Fibroblast of lung (primary cell): ENCODE results near the gene NRROS. TPM values are rescaled to one million over a fixed set of nuclear protein-coding genes. Genes with fewer than 3 reads are reported as not detected.

Experiments used
- DNase-seq, 2 donors: peaks; one replicate each; pipeline versions ENCODE4 v3.0.0 to v3.0.0-alpha.2; 2010; ENCODE audit warnings: low read depth in 2 of 2
- H2AFZ ChIP-seq: 2 replicates; pipeline ENCODE4 v1.5.1; 2012; ENCODE audit warnings: low read length, control low read depth, inconsistent platforms
- H3K27ac ChIP-seq: 2 replicates; pipeline ENCODE4 v1.5.1; 2011; ENCODE audit warnings: low read length, control low read depth; ENCODE audit not compliant: insufficient read depth
- H3K27me3 ChIP-seq: 2 replicates; pipeline ENCODE4 v1.5.1; 2011; ENCODE audit warnings: mild to moderate bottlenecking, low read length; ENCODE audit not compliant: control insufficient read depth, insufficient read depth
- H3K36me3 ChIP-seq: 2 replicates; pipeline ENCODE4 v1.5.1; 2011; ENCODE audit warnings: low read length; ENCODE audit not compliant: control insufficient read depth, insufficient read depth
- H3K4me1 ChIP-seq: 2 replicates; pipeline ENCODE4 v1.5.1; 2011; ENCODE audit warnings: low read length; ENCODE audit not compliant: control insufficient read depth, insufficient read depth; ENCODE audit errors: extremely low read depth
- H3K4me2 ChIP-seq: 2 replicates; pipeline ENCODE4 v1.5.1; 2011; ENCODE audit warnings: low read length, control low read depth; ENCODE audit not compliant: insufficient read depth; ENCODE audit errors: extremely low read depth
- H3K4me3 ChIP-seq, 4 experiments: fragments of 200-600 bp in 1 of 4; sonication (generic) in 1 of 4; replicated peaks in 1 of 4; 2 replicates each; pipeline ENCODE4 v1.5.1; 2011 to 2016; ENCODE audit warnings: low read length in 4 of 4, low read depth in 3 of 4, mild to moderate bottlenecking in 3 of 4, control low read depth in 2 of 4, inconsistent platforms in 1 of 4, mixed read lengths in 1 of 4; ENCODE audit not compliant: insufficient read depth in 1 of 4; ENCODE audit errors: control extremely low read depth in 1 of 4
- H3K79me2 ChIP-seq: 2 replicates; pipeline ENCODE4 v1.5.1; 2012; ENCODE audit warnings: mild to moderate bottlenecking, low read length, inconsistent platforms; ENCODE audit not compliant: control insufficient read depth, insufficient read depth
- H3K9ac ChIP-seq: 2 replicates; pipeline ENCODE4 v1.5.1; 2011; ENCODE audit warnings: mild to moderate bottlenecking, low read length, control low read depth; ENCODE audit not compliant: insufficient read depth
- H3K9me3 ChIP-seq: 2 replicates; pipeline ENCODE4 v1.5.1; 2012; ENCODE audit warnings: low read depth, low read length; ENCODE audit not compliant: control insufficient read depth, insufficient read depth
- H4K20me1 ChIP-seq: 2 replicates; pipeline ENCODE4 v1.5.1; 2011; ENCODE audit warnings: low read length; ENCODE audit not compliant: control insufficient read depth, insufficient read depth; ENCODE audit errors: extremely low read depth
- CTCF ChIP-seq, 2 donors: IDR thresholded peaks in 1 of 2; conservative IDR thresholded peaks in 1 of 2; 1 replicate in 1 of 2; 2 replicates in 1 of 2; pipeline ENCODE4 v1.5.1; 2011 to 2012; ENCODE audit warnings: low read length in 2 of 2, control low read depth in 1 of 2, inconsistent platforms in 1 of 2, low read depth in 1 of 2, mild to moderate bottlenecking in 1 of 2
- EZH2 ChIP-seq: IDR thresholded peaks from 2 replicates; pipeline ENCODE4 v1.5.1; 2012; ENCODE audit warnings: low read length, control low read depth, mild to moderate bottlenecking; ENCODE audit errors: missing control alignments
- polyA plus RNA-seq, 2 donors: library from polyadenylated mRNA; depleted of rRNA in 1 of 2; stranded (reverse) in 1 of 2; unstranded in 1 of 2; fragments of >200 nt; gene quantifications; 2 replicates each; pipeline ENCODE4 v1.2.1, GENCODE V29; 2011 to 2012; ENCODE audit warnings: missing spikeins in 1 of 2
- total RNA-seq: library from RNA; depleted of rRNA; stranded (reverse); fragments of >200 nt; gene quantifications from 2 replicates; pipeline ENCODE4 v1.2.1, GENCODE V29; 2014

NRROS gene
- total and polyA plus RNA-seq, 2 donors (not counting 1 experiment from before 2014, with no cell fraction given), result 0.08 to 0.33 TPM

GRCh38 chr3:196603683-196604082 lies 35.8 kb upstream of the NRROS start:
- H3K36me3 ChIP-seq, result no peaks in the 10 kb centered on the region
- H4K20me1 ChIP-seq, result no peaks in the 10 kb centered on the region
- peaks cover 4% of the 10 kb centered on the region for H3K27me3 ChIP-seq
- no peak overlapping the region for H3K4me3 ChIP-seq
- no peak overlapping the region for H2AFZ ChIP-seq
- H3K79me2 ChIP-seq, result no peaks in the 10 kb centered on the region
- no peak overlapping the region for H3K27ac ChIP-seq
- no peaks in the 10 kb centered on the region for H3K4me1 ChIP-seq
- DNase-seq, result no peak
- no peak overlapping the region for H3K9ac ChIP-seq
- H3K4me2 ChIP-seq, result no peak overlapping the region
- TF ChIP-seq CTCF (conservative IDR thresholded peaks at IDR 0.05 in 1 of 2, IDR thresholded peaks at IDR 0.05 in 1 of 2; ENCODE audit: low read depth in 1 of 2, low read length in 2 of 2) (no peak), EZH2 (no peak)
- no peaks in the 10 kb centered on the region for H3K9me3 ChIP-seq

GRCh38 chr3:196604548-196604947 lies 34.9 kb upstream of the NRROS start:
- Histone ChIP-seq H4K20me1 (no peaks in the 10 kb centered on the region), H3K27me3 (peaks cover 4% of the 10 kb centered on the region)
- no peak for DNase-seq

GRCh38 chr3:196608693-196609092 lies 30.8 kb upstream of the NRROS start:
- Histone ChIP-seq H3K79me2 (no peaks in the 10 kb centered on the region), H3K4me2 (no peak overlapping the region), H3K36me3 (no peaks in the 10 kb centered on the region), H4K20me1 (no peaks in the 10 kb centered on the region), H3K27me3 (peaks cover 4% of the 10 kb centered on the region), H2AFZ (no peak overlapping the region), H3K4me3 (no peak overlapping the region), H3K27ac (no peak overlapping the region), H3K9me3 (no peaks in the 10 kb centered on the region), H3K9ac (no peak overlapping the region), H3K4me1 (no peaks in the 10 kb centered on the region)
- TF ChIP-seq EZH2 (no peak), CTCF (conservative IDR thresholded peaks at IDR 0.05 in 1 of 2, IDR thresholded peaks at IDR 0.05 in 1 of 2; ENCODE audit: low read depth in 1 of 2, low read length in 2 of 2) (no peak)
- no peak for DNase-seq

More at GRCh38 chr3:196604548-196604947, 34.9 kb upstream of the NRROS start:
- TF ChIP-seq CTCF (conservative IDR thresholded peaks at IDR 0.05 in 1 of 2, IDR thresholded peaks at IDR 0.05 in 1 of 2; ENCODE audit: low read depth in 1 of 2, low read length in 2 of 2) (no peak), EZH2 (no peak)
- Histone ChIP-seq H3K9me3 (no peaks in the 10 kb centered on the region), H3K27ac (no peak overlapping the region), H3K4me3 (no peak overlapping the region), H3K36me3 (no peaks in the 10 kb centered on the region), H3K4me1 (no peaks in the 10 kb centered on the region), H3K9ac (no peak overlapping the region), H3K79me2 (no peaks in the 10 kb centered on the region), H3K4me2 (no peak overlapping the region), H2AFZ (no peak overlapping the region)
